Measurements from ENCODE around the gene ARHGAP10. TPM values are rescaled to one million over a fixed set of nuclear protein-coding genes. Genes with fewer than 3 reads are reported as not detected.
A peak's percentile ranks its signal among the peaks of the same experiment; 100 is the strongest.

ARHGAP10 gene
- total RNA-seq, 1 experiment from 2014 or later: 25.0 TPM

DNA sequence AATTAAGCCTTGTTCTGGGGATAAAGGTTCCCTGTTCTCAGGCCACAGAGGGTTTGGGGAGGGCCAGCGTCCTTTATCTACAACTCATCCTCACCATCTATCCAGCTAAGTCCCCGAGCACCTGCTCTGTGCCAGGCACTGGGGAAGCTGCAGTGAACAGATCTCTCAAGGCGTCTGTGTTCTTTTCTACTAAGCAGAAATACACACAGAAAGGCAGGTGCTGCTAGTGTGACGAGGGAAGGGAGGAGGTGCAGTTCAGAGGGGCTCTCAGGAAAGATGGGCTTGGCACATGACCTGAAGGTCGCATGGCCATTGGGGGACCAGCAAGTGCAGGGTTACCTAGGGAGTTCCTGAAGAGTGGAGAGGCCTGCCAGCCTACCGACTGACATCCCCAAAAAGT is 358.1 kb downstream of the ARHGAP10 start:
- H3K36me3 ChIP-seq: no peaks in the 10 kb centered on the region
- no peaks in the 10 kb centered on the region for H3K27me3 ChIP-seq
- H3K4me3 ChIP-seq: no peak overlapping the region
- no peak overlapping the region for H3K27ac ChIP-seq
- no peaks in the 10 kb centered on the region for H3K4me1 ChIP-seq
- no peak for DNase-seq
- H3K9me3 ChIP-seq (replicated peaks): no peaks in the 10 kb centered on the region

DNA sequence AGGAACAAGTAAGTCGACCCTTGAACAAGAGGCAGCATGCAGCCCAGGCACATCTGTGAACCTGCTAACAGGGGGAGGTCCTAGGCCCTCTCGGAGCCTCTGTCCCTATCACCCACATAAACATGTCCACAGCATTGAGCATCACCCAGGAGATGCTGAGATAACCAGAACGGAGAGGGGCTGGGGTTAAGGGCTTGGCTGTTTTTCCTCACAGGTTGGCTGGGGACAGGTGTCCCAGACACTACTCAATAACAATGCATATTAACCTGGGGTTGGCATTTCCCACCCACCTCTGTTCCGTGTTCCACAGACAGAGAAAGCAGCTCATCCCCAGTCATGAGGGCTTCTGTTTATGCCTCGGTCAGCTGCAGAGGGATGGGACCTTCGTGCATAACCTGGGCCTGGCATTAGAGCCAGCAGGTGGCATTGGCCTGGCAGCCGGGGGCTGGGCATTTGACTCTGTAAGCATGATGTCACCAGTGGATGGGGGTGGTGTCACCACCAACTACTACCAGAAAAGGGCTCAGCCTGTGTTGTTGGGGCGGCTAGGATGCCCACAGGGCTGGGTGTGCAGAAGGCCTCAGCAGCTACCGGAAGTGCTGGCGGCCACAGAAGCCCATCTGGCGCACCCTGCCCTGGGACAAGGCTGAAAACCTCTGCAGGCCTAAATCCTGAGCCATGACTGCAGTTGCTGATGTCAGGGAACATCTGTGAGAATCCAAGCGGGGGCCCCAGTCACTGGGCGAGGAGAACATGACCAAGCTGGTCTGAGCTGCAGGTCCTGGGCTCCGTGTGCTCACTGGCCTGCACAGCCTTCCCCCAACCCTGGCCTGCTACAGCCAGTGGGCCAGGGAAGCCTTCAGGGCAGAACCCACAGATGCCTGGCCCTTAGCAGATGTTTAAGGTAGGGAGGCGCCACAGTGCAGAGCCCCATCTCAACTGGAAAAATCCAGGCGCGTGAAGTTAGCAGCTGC is 358.9 kb downstream of the ARHGAP10 start:
- no peaks in the 10 kb centered on the region for H3K36me3 ChIP-seq
- H3K4me1 ChIP-seq: no peaks in the 10 kb centered on the region
- no peak overlapping the region for H3K4me3 ChIP-seq
- no peaks in the 10 kb centered on the region for H3K27me3 ChIP-seq
- no peak overlapping the region for H3K27ac ChIP-seq
- no peak for DNase-seq
- H3K9me3 ChIP-seq (replicated peaks): no peaks in the 10 kb centered on the region

DNA sequence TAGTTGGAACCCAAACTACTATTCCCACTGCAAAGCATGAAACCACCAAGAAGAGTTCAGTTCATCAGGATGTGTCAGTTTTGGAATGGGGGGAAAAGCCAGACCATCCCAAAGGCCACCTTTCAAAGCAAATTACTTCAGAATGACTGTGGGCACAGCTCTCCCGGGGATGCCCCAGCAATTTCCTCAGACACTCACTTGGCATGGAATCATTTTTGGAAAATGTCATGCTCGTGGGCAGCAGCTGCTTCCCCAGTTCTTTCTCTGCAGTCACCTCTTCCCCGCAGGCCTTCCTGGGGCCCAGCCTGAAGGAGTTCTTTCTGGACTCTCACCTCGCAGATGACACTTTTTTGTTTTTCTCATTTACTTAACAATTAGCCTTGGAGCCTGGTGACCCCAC is 360.0 kb downstream of the ARHGAP10 start:
- no peaks in the 10 kb centered on the region for H3K9me3 ChIP-seq (replicated peaks)
- no peaks in the 10 kb centered on the region for H3K27me3 ChIP-seq
- no peak overlapping the region for H3K4me3 ChIP-seq
- no peak for DNase-seq
- no peaks in the 10 kb centered on the region for H3K36me3 ChIP-seq
- H3K4me1 ChIP-seq: no peaks in the 10 kb centered on the region
- H3K27ac ChIP-seq: no peak overlapping the region

DNA sequence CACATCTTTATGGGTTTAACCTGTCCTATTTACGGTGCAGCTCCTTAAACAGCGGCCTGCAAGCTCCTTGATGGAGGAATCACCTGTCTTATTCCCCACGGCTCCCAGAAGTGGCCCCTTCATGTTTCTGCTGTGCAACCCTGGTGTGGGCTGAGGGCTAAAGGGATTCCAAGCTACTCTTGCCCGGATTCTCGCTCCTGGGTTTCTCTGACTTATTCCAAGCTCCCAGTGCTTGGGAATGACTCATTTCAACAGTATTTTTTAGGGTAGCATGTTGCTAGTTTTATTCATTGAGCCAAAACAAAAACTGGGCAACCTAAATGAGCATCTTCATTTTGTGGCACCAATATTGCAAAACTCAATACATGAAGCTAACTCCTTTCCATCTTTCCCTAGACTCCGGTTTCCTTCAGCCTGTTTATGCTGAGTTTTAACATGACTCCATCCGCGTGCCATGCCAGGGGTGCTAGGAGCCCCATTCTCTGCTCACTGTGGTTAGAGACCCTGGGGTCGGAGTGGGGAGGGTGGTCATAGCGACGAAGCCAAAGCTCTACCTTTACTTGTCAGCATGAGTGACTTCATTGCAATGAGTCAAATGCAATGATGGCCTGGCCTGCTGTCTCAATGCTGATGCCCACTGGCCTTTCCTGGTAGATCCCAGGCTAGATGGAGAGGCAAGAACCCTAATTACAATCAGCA is 360.6 kb downstream of the ARHGAP10 start:
- Histone ChIP-seq H3K27ac (no peak overlapping the region), H3K27me3 (no peaks in the 10 kb centered on the region), H3K4me1 (no peaks in the 10 kb centered on the region), H3K36me3 (no peaks in the 10 kb centered on the region), H3K9me3 (replicated peaks) (no peaks in the 10 kb centered on the region), H3K4me3 (no peak overlapping the region)
- DNase-seq: no peak

DNA sequence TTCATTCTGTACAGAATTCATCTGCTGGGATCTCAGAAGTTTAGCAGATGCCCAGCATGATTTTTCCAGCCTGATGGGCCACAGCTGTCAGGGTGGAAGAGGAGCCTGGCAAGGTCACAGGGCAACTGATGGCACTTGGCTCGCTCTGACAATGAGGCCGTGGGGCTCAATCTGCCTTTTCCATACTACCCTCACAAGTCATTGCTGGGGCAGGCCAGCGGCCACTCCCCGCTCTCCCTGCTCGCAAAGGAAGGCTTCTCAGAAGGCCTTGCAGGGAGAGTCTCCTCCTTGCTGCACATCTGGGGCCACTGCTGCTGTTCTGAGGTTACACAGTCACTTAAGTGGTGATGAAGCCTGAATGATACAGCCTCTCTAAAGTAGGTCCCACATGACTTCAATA is 361.2 kb downstream of the ARHGAP10 start:
- no peaks in the 10 kb centered on the region for H3K9me3 ChIP-seq (replicated peaks)
- no peak overlapping the region for H3K27ac ChIP-seq
- no peak overlapping the region for H3K4me3 ChIP-seq
- no peaks in the 10 kb centered on the region for H3K4me1 ChIP-seq
- no peaks in the 10 kb centered on the region for H3K36me3 ChIP-seq
- DNase-seq: no peak
- no peaks in the 10 kb centered on the region for H3K27me3 ChIP-seq

DNA sequence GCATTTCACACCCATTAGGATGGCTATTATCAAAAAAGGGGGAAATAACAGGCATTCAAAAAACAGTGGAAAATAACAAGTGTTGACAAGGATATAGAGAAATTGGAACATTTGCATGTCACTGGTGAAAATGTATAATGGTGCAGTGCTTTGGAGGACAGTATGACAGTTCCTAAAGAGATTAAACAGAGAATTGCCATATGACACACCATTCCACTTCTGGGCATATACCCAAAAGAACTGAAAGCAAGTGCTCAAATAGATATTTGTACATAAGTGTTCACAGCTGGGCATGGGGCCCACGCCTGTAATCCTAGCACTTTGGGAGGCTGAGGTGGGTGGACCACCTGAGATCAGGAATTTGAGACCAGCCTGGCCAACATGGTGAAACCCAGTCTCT is 362.3 kb downstream of the ARHGAP10 start:
- Histone ChIP-seq H3K36me3 (no peaks in the 10 kb centered on the region), H3K9me3 (replicated peaks) (no peaks in the 10 kb centered on the region), H3K4me3 (no peak overlapping the region), H3K27me3 (no peaks in the 10 kb centered on the region), H3K27ac (no peak overlapping the region), H3K4me1 (no peaks in the 10 kb centered on the region)
- DNase-seq: no peak

GRCh38 chr4:148095346-148095923 is 363.5 kb downstream of the ARHGAP10 start:
- no peaks in the 10 kb centered on the region for H3K36me3 ChIP-seq
- H3K4me1 ChIP-seq: no peaks in the 10 kb centered on the region
- H3K27me3 ChIP-seq: no peaks in the 10 kb centered on the region
- H3K9me3 ChIP-seq (replicated peaks): no peaks in the 10 kb centered on the region
- no peak overlapping the region for H3K4me3 ChIP-seq
- no peak overlapping the region for H3K27ac ChIP-seq
- DNase-seq: no peak

- DNase-seq: no peak
- no peaks in the 10 kb centered on the region for H3K4me1 ChIP-seq
- H3K36me3 ChIP-seq: no peaks in the 10 kb centered on the region
- H3K4me3 ChIP-seq: no peak overlapping the region
- no peak overlapping the region for H3K27ac ChIP-seq
- no peaks in the 10 kb centered on the region for H3K27me3 ChIP-seq
- no peaks in the 10 kb centered on the region for H3K9me3 ChIP-seq (replicated peaks)
Observed at GRCh38 chr4:148097801-148098200, 365.9 kb downstream of the ARHGAP10 start.

GRCh38 chr4:148101235-148101634 is 369.3 kb downstream of the ARHGAP10 start:
- Histone ChIP-seq H3K27me3 (no peaks in the 10 kb centered on the region), H3K4me1 (no peaks in the 10 kb centered on the region), H3K36me3 (no peaks in the 10 kb centered on the region), H3K9me3 (replicated peaks) (no peaks in the 10 kb centered on the region), H3K4me3 (no peak overlapping the region), H3K27ac (no peak overlapping the region)
- DNase-seq: no peak

- Histone ChIP-seq H3K4me3 (no peak overlapping the region), H3K27ac (no peak overlapping the region), H3K36me3 (no peaks in the 10 kb centered on the region), H3K27me3 (no peaks in the 10 kb centered on the region), H3K4me1 (no peaks in the 10 kb centered on the region), H3K9me3 (replicated peaks) (no peaks in the 10 kb centered on the region)
- no peak for DNase-seq
Observed at GRCh38 chr4:148101790-148102189, 369.9 kb downstream of the ARHGAP10 start.

DNA sequence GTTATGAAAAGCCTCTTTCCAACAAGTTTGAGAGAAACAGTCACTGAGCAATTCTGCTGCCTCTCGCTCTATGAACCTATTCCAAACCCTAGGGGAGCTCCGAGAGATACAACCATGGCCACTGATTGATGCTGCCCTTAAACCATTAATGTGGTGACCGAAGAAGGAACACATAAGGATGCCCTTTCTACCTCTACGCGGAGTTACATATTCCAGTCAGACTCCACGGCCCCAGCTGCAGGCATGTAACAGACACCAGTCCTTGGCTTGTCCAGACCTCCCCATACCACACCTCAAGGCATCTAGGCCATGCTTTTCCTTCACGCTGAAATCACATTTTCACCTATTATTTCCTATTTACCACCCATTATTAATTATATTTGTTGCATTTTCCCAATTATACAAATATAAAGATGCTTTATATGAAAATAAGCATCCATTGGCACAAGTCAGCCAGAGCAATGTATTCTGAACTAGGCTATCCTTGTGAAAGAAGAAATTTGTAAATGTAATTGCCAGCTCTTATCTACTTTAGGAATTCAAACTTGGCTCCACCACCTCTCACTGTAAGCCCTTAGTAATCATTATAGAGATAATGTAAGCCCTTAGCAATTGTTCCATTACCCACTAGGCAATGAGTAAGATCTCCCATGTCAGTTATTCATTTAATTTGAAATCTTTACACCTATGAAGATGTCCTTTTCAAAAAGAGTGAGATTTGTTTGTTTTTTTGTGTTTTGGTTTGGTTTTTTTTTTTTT is 371.9 kb downstream of the ARHGAP10 start:
- no peak for DNase-seq
- Histone ChIP-seq H3K27ac (no peak overlapping the region), H3K9me3 (replicated peaks) (no peaks in the 10 kb centered on the region)

GRCh38 chr4:148108766-148109165 is 376.9 kb downstream of the ARHGAP10 start:
- H3K4me3 ChIP-seq: no peak overlapping the region
- no peaks in the 10 kb centered on the region for H3K9me3 ChIP-seq (replicated peaks)
- H3K36me3 ChIP-seq: no peaks in the 10 kb centered on the region
- no peaks in the 10 kb centered on the region for H3K27me3 ChIP-seq
- peaks cover 24% of the 10 kb centered on the region for H3K4me1 ChIP-seq
- peak overlapping the region; percentile 18; the same call in 1 of the 2 replicates for H3K27ac ChIP-seq
- peak; percentile 72 to 83 for DNase-seq

More for the DNA sequence above, 371.9 kb downstream of the ARHGAP10 start:
- Histone ChIP-seq H3K36me3 (no peaks in the 10 kb centered on the region), H3K27me3 (no peaks in the 10 kb centered on the region), H3K4me1 (peaks cover 6% of the 10 kb centered on the region), H3K4me3 (no peak overlapping the region)

DNA sequence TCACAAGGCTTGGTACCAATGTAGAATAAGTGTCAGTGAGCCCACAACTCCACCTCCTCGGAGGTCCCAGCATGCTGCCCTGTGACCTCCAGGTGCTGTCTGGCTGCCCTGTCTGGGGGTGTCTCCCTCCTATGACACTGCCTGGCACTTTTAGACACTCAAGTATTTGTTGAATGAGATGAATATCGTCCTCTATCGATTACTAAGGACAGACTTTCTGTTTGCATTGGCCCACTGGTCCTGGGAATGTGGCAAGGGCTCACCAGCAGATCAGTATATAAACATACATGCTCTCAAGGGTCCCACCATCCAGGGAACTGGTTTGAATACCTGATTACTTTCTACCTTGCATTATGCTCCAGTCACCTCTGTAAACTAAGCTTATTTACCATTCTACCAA is 377.3 kb downstream of the ARHGAP10 start:
- H3K36me3 ChIP-seq: no peaks in the 10 kb centered on the region

DNA sequence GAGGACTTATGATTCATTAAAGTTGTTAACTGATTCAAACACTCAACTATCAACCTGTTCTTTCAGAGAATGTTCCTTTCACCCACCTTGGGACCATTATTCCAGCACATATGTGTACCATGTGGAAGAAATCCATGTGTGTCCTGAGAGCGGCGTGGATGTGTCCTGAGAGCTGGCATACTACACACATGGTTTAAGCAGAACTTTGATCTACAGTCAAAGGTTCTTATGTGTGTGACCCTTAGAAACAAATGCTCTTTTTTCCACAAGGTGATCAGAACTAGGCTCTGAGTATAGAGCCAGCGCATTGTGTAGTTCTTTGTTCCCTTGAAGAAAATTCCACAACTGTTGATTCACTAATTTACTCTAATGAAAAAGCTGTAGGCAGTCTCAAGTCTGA is 378.3 kb downstream of the ARHGAP10 start:
- H3K9me3 ChIP-seq (replicated peaks): no peaks in the 10 kb centered on the region
- H3K27me3 ChIP-seq: no peaks in the 10 kb centered on the region
- no peak overlapping the region for H3K4me3 ChIP-seq
- no peaks in the 10 kb centered on the region for H3K36me3 ChIP-seq
- H3K27ac ChIP-seq: no peak overlapping the region
- DNase-seq: no peak
- peaks cover 27% of the 10 kb centered on the region for H3K4me1 ChIP-seq

More for the DNA sequence above, 377.3 kb downstream of the ARHGAP10 start:
- H3K4me1 ChIP-seq: peaks cover 24% of the 10 kb centered on the region
- peak overlapping the region; percentile 18; the same call in 1 of the 2 replicates for H3K27ac ChIP-seq
- H3K4me3 ChIP-seq: no peak overlapping the region
- H3K9me3 ChIP-seq (replicated peaks): no peaks in the 10 kb centered on the region
- H3K27me3 ChIP-seq: no peaks in the 10 kb centered on the region
- no peak for DNase-seq
